MCF 10A (cell line): ENCODE results near the gene ADAMTS14. TPM values are rescaled to one million over a fixed set of nuclear protein-coding genes. Genes with fewer than 3 reads are reported as not detected.

ENCODE experiments used
- BruUV-seq: library from RNA; stranded (reverse); fragments of 400-500 nt; replicated peaks from 2 replicates; lab custom pipeline; 2021; lab: Mats Ljungman, UMichigan
- CTCF ChIA-PET: fragments of 300-600 bp; sonication (Branson Sonifier 250); formaldehyde crosslinking; extraction: SDS; loops from one replicate; lab custom pipeline; 2021; ENCODE audit warnings: antibody characterized with exemption, inconsistent platforms; lab: Yijun Ruan, JAX
- POLR2A ChIA-PET: fragments of 300-600, 350-650 bp; sonication (Branson Sonifier 250); formaldehyde crosslinking; extraction: SDS; loops from one replicate; lab custom pipeline; 2020; ENCODE audit warnings: antibody characterized with exemption, inconsistent platforms; lab: Yijun Ruan, JAX
- DNase-seq: peaks from one replicate; pipeline ENCODE4 v3.0.0-alpha.2; 2018; ENCODE audit not compliant: unreplicated experiment
- H3K27ac Mint-ChIP-seq: one replicate; pipeline ENCODE4 v1.8.0; 2022; ENCODE audit warnings: mild to moderate bottlenecking, low read depth, mixed read lengths; ENCODE audit not compliant: unreplicated experiment
- H3K27me3 Mint-ChIP-seq: one replicate; pipeline ENCODE4 v1.8.0; 2022; ENCODE audit warnings: mixed read lengths; ENCODE audit not compliant: insufficient read depth, unreplicated experiment
- H3K36me3 Mint-ChIP-seq: one replicate; pipeline ENCODE4 v1.8.0; 2022; ENCODE audit warnings: mild to moderate bottlenecking, moderate library complexity, mixed read lengths; ENCODE audit not compliant: insufficient read depth, unreplicated experiment
- H3K4me1 Mint-ChIP-seq: one replicate; pipeline ENCODE4 v1.8.0; 2022; ENCODE audit warnings: mixed read lengths; ENCODE audit not compliant: insufficient read depth, unreplicated experiment
- H3K4me3 Mint-ChIP-seq: one replicate; pipeline ENCODE4 v1.8.0; 2022; ENCODE audit warnings: mild to moderate bottlenecking, moderate library complexity, mixed read lengths; ENCODE audit not compliant: unreplicated experiment
- H3K9me3 Mint-ChIP-seq: one replicate; pipeline ENCODE4 v1.8.0; 2022; ENCODE audit warnings: mixed read lengths; ENCODE audit not compliant: unreplicated experiment
- CTCF ChIP-seq: fragments of 200-600 bp; IDR thresholded peaks from one replicate; pipeline ENCODE4 v1.8.0; 2022; ENCODE audit warnings: antibody characterized with exemption, mild to moderate bottlenecking; ENCODE audit not compliant: unreplicated experiment
- intact Hi-C: fragments of 100-400 bp; cut with micrococcal nuclease; formaldehyde crosslinking; loops from 2 replicates; pipeline ENCODE4 v1.14.1; 2022
- total RNA-seq: library from RNA; stranded (reverse); gene quantifications from 2 replicates; pipeline ENCODE4 v1.2.3, GENCODE V29; 2022

The ADAMTS14 gene
- total RNA-seq, 1 experiment from 2014 or later: not detected

GRCh38 chr10:70714245-70714644 is 41.9 kb downstream of the ADAMTS14 start:
- Mint-ChIP-seq H3K27ac (no peak overlapping the region), H3K4me1 (peaks cover 6% of the 10 kb centered on the region), H3K27me3 (no peaks in the 10 kb centered on the region), H3K9me3 (no peaks in the 10 kb centered on the region), H3K4me3 (no peak overlapping the region), H3K36me3 (no peaks in the 10 kb centered on the region)
- BruUV-seq: no TSS peak
- intact Hi-C loops: no loop called here
- ChIA-PET CTCF (no interaction called here), POLR2A (no interaction called here)
- DNase-seq: no peak
- no peak for TF ChIP-seq CTCF

GRCh38 chr10:70714951-70715350 is 42.6 kb downstream of the ADAMTS14 start:
- intact Hi-C loops: no loop called here
- Mint-ChIP-seq H3K4me1 (peaks cover 6% of the 10 kb centered on the region), H3K9me3 (no peaks in the 10 kb centered on the region), H3K4me3 (no peak overlapping the region), H3K27ac (no peak overlapping the region), H3K36me3 (no peaks in the 10 kb centered on the region), H3K27me3 (no peaks in the 10 kb centered on the region)
- BruUV-seq: no TSS peak
- no peak for TF ChIP-seq CTCF
- DNase-seq: no peak
- POLR2A ChIA-PET: no interaction called here
- CTCF ChIA-PET: no interaction called here

- DNase-seq: peak; percentile 58
- Mint-ChIP-seq H3K9me3 (no peaks in the 10 kb centered on the region), H3K27ac (no peak overlapping the region), H3K4me3 (no peak overlapping the region), H3K36me3 (no peaks in the 10 kb centered on the region), H3K27me3 (no peaks in the 10 kb centered on the region), H3K4me1 (peaks cover 6% of the 10 kb centered on the region)
- no TSS peak for BruUV-seq
- ChIA-PET POLR2A (interaction anchor here (0.6 kb wide), 1 partner anchor 100 kb away, joined by 3 read pairs; no protein-coding TSS in a partner anchor), CTCF (interaction anchor here (0.9 kb wide), 1 partner anchor 17 kb away, joined by 3 read pairs; no protein-coding TSS in a partner anchor)
- no peak for TF ChIP-seq CTCF
- intact Hi-C loops: no loop called here
Observed at GRCh38 chr10:70715853-70716795, 43.8 kb downstream of the ADAMTS14 start.

GRCh38 chr10:70722820-70723424 is 50.6 kb downstream of the ADAMTS14 start:
- Mint-ChIP-seq H3K27ac (no peak overlapping the region), H3K9me3 (no peaks in the 10 kb centered on the region), H3K36me3 (no peaks in the 10 kb centered on the region), H3K4me3 (no peak overlapping the region), H3K27me3 (no peaks in the 10 kb centered on the region), H3K4me1 (peaks cover 6% of the 10 kb centered on the region)
- no peak for TF ChIP-seq CTCF
- ChIA-PET POLR2A (no interaction called here), CTCF (no interaction called here)
- DNase-seq: peak; percentile 36
- no TSS peak for BruUV-seq
- intact Hi-C loops: loop anchor here (10.0 kb wide), 1 partner anchor 48 kb away; the partner anchor contains the start of gene ADAMTS14
